GM19455 (cell line): ENCODE results near the gene TRPC4.
"Not testable (repeated sequence)": the region's sequence is repeated elsewhere in the genome, so short reads cannot be mapped to it uniquely, and the experiment has no call there.

ENCODE experiments used
- ATAC-seq: cut with Tn5 transposase; IDR thresholded peaks from one replicate; pipeline ENCODE4 v1.9.1; 2021; ENCODE audit not compliant: unreplicated experiment

Gene TRPC4

DNA sequence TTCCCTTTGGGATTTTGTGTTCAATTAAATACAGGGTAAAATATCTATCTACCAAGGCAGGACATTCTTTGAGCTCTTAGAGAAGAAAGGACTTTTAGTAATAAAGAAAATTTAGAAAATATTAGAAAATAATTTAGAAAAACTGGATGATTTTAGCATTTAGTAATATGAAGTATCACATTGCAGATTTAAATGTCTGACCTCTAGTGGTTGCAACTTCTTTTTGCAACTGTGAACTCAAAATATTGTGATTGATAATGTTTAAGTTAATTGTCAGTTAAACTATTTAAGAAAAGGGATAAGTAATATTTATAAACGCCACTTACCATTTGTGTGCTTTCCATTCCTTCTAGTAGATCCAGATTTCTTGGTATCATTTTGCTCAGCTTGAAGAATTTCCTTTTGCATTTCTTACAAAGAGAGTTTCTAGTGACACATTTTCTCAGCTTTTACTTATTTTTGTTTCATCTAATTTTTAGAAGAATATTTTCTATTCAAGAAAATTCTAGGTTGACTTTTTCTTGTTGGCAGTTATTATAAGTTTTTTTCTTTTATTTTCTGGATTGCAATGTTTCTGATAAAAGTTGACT is 260.7 kb downstream of the TRPC4 start:
- no peak for ATAC-seq

DNA sequence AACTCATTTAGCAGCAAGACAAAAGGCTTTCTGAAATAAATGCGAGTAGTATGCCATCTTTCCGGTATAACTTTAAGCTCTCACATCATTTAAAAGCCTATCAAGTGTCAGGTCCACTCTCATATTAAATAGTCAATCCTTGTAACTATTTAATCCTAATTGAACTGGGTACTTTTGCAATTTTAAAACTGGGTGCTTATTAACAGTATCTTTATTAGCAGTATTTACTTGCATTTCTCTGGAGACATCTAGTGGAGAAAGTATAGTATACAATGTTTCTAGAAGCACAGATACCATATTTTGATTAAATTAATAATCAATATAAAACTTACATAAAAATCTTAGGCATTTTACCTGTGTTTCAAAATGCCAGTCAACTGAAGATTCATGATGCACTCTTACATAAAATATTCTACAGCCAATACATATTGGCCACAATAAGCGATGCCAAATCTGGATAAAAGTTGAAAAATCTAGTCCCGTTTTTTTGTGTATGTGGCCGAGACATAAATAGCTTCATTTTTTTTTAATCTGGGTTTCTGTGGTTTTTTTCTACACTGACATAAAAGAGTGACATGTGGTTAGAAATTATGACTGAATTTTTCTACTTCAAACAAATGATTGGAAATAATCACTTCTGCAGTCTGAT is 266.7 kb downstream of the TRPC4 start:
- ATAC-seq, result no peak

DNA sequence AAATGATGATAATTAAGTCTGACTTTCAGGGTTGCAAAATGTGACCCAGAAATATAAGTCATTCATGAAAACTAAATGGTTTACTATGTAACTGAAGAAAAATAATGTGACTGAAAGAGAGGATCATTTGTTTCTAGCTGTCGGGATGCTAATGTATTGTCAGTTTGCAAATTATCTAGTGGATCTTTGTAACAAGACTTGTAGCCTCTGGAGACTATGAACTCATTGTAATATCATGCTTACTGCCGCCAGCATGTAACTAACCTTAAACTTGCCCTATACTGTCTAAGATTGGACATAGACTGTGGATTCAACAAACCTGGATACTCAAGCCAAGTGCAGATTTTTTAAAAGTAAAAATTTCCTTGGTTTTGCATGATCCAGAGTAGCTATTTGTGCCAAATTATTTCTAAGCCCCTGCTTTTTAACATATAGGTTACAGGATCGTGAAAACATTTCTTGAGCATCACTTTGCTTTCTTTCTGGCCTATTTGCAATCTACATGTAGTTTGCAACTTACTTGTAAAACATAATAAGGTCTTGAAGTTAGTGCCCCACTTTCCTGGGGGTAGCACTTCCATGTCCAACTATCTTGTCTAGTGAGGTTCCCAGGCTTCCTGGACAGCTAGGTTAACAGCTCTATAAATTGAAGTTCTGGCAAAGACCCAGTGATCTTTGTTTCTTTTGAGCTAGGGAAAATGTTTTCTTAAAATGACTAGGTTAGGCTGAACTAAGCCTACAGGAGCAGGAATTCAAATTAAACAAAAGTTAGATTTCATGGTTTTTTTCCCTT is 267.7 kb downstream of the TRPC4 start:
- no peak for ATAC-seq

DNA sequence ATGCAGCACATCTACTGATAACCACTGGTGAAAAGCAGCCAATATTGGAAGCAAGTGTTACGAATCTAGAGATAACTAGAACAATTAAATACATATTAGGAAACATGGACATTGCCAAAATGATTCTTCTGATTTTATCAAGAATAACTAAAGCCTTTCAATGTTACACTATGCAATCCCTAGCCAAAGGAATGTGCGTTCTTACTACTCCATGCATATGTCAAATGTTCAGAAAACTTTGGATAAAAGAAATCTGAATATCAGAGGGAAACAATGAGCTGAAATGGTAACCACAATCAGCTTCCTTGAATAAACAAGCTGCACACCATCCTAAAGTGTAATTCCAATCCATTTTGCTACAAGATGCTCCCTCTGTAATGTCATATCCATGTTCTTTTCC is 270.1 kb downstream of the TRPC4 start:
- no peak for ATAC-seq

GRCh38 chr13:37598597-37598996 is 271.0 kb downstream of the TRPC4 start, which contains the start of gene POSTN:
TSS of gene POSTN (minus strand) at chr13:37598768. CDS start at chr13:37598726, 42 bp downstream.
- no peak for ATAC-seq

DNA sequence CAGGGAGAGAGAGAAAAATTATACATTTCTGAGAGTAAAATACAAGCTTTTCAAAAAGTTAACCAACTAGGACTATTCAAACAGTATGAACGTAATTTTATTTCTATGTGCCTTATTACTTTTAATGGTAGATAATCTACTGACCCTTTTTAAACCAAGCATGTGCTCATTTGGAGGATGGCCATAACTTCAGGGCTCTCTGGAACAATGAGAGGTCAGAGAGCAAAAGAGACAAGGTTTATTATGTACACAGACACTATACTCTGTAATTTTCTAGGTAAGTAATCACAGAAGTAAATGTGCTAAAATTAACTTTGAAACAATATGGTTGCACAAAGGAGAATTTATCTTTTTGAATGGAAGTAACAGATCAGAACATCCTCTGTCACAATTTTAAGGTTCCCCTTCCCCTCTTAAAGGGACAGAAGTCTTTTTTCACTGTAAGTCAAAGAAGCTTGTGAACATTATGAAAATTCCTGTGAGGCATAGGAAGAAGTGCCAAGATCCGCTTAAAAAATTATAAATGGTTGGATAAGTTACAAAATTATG is 272.0 kb downstream of the TRPC4 start:
- no peak for ATAC-seq

GRCh38 chr13:37596805-37597204 is 272.8 kb downstream of the TRPC4 start:
- no peak for ATAC-seq

GRCh38 chr13:37595162-37595561 is 274.4 kb downstream of the TRPC4 start:
- ATAC-seq, result no peak

- no peak for ATAC-seq
Observed at GRCh38 chr13:37594550-37594949, 275.0 kb downstream of the TRPC4 start.

DNA sequence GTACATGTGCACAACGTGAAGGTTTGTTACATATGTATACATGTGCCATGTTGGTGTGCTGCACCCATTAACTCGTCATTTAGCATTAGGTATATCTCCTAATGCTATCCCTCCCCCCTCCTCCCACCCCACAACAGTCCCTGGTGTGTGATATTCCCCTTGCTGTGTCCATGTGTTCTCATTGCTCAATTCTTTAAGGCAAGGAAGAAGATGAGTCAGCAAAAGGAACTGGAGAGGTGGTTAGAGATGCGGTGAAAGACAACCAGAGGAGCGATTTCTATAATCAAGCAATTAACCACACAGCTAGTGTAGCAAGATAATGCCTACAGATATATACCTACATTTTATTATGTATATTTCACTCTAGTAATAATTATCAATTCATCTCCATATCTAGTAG is 280.2 kb downstream of the TRPC4 start:
- ATAC-seq, result not testable (repeated sequence)

- ATAC-seq, result no peak
Observed at GRCh38 chr13:37587236-37587635, 282.3 kb downstream of the TRPC4 start.
